Breast epithelium (tissue), 3 donors: ENCODE results near the gene ART4.

Source experiments
- CTCF ChIP-seq, 3 donors: fragments of 450-650 bp; IDR thresholded peaks; one replicate each; pipeline ENCODE4 v1.5.1; 2016 to 2017; ENCODE audit warnings: antibody characterized with exemption in 3 of 3, mild to moderate bottlenecking in 3 of 3, moderate library complexity in 3 of 3
- POLR2A ChIP-seq: fragments of 450-650 bp; IDR thresholded peaks from one replicate; pipeline ENCODE4 v1.6.1; 2016; ENCODE audit warnings: antibody characterized with exemption, mild to moderate bottlenecking, moderate library complexity
- POLR2AphosphoS5 ChIP-seq, 3 donors: sonication (generic); formaldehyde crosslinking; IDR thresholded peaks; one replicate each; pipeline ENCODE4 v1.6.1; 2017; ENCODE audit warnings: antibody characterized with exemption in 3 of 3

GRCh38 chr12:14824012-14824634 lies 19.2 kb downstream of the ART4 start:
- TF ChIP-seq CTCF (IDR thresholded peaks at IDR 0.05) (no peak), POLR2A (no peak), POLR2AphosphoS5 (IDR thresholded peaks at IDR 0.05) (no peak)
